ENCODE data around the gene GZMA.
A peak's percentile ranks its signal among the peaks of the same experiment; 100 is the strongest.
"Not testable (repeated sequence)": the region's sequence is repeated elsewhere in the genome, so short reads cannot be mapped to it uniquely, and the experiment has no call there.

Gene GZMA

DNA sequence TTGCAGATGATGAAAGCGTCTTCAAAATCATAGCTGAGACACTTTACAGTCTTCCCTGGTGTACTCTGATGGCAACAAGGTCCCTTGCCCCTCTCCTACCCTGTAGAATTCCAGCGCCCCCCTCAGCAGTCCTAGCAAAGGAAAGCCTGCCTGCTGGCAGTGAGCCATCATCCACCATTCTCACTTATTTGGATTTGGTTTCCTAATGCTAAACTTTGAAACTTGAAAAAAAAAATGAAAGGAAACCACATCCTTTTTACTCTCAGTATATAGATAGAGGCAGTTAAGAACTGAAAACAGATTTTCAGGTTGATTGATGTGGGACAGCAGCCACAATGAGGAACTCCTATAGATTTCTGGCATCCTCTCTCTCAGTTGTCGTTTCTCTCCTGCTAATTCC is at the start of gene GZMA:
Gene GZMA (plus strand): TSS at position 299 of the 400 bp plus-strand sequence. CDS start 37 bp downstream, at position 336.
- peak; percentile 39 for DNase-seq

DNA sequence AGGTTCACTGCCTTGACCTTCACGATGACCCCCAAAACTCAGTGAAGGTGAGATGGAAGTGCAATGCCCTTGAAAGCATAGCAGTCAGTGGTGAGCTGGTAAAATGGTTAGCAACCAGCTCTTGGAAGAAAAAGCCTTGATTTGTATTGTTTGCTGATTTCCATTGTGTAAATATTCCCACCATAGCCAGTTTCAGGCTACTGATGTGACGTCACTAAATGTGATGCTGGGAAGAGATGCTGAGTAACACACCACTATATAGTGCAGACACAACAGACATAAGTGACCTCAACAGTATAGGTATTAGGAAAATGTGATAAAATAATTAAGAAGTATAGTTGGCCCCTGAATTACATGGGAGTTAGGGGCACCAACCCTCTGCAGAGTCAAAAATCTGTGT is 47.3 kb upstream of the GZMA start:
- DNase-seq: no peak

DNA sequence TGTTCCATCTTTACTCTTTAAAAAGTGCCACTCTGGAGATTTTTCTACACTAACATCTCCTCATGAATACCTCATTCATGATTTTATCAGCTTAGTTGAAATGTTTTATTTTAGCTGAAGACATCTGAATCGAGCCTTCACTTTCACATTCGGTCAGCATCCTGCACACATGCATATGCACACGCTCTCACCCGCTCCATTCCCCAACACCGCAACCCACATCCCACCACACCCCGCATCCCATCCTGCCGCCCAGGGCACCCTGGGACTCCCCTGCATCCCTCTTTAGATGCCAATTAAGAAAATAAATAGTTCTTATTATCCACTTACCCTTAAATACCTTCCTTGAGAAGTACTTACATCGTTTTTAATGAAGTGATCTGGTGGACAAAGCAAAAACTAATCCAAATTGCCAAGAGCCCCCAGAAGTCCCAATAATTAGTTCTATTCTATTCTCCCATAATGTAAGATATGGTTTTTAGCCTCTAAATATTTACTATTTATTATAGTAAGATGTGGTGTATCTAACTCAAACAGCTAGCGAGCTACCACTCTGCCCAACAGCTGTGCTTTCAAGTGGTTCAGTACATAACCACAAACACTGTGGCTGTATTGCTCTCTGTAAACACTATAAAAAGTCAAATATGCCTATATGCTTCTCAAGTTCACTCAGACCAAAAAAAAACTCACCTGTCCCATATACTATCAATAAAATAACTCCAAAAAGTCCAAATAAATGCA is 40.2 kb upstream of the GZMA start:
- DNase-seq: peak; percentile 75

DNA sequence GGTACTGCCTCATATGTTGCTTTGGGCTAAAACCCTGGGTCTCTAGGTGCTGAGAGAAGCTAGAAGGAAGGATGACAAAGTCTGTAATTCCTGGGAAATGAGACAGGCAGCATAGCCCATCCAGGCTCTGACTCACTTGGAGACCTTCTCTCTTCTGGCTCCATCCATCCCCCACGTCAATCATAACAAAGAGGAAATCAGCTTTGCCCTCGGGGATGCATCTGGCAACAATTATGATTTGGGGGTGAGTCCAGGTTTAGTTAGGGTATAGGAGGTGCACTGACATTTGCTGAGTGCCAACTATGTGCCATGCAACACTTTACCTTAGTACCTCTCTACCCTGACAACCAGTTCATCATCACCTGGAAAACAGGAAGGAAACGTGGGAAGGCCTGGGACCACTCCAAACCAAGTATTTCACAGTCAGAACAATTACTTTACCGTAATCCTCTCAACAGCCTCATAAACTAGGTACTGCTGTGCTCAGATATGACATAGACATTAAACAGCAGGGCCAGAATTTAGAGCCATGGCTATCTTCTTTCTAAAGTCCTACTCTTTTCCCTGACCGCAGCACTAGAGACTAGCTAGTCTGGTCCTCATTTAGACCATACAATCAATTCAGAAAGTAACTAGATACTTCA is 39.1 kb upstream of the GZMA start:
- DNase-seq: no peak

DNA sequence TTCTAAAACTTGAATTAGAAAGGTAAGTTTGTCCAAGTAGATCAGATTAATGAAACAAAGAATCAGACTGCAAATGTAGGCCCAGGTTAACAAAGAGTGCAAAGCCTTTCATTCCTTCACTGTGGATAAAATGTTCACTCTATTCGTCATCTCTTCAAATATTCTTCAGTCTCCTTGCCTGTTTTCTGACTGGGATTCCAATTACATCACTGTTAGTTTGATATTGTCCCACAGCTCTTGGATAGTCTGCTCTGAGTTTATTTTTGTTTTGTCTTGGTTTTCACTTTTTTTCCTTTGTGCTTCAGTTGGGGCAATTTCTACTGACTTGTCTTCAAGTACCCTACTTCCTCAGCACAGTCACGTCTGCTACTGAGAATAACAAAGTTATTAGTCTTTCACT is 38.5 kb upstream of the GZMA start:
- no peak for DNase-seq

DNA sequence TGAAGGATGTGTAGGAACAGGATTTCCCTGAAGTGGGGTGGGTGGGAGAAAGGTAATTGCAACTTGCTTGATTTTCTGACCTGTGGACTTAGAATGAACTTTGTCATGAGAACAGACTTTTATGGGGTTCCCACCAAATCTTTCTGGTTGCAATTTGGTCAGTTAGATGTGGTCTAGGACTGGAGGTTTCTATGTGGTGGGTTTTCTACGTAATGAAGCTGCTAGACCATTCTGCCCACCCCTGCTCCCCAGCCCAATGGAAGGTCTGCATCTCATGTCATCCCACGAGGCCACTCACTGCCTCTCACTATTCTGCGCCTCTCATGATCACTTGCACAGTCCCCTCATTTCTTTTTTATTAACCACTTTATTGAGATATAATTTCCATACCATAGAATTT is 37.9 kb upstream of the GZMA start:
- no peak for DNase-seq

DNA sequence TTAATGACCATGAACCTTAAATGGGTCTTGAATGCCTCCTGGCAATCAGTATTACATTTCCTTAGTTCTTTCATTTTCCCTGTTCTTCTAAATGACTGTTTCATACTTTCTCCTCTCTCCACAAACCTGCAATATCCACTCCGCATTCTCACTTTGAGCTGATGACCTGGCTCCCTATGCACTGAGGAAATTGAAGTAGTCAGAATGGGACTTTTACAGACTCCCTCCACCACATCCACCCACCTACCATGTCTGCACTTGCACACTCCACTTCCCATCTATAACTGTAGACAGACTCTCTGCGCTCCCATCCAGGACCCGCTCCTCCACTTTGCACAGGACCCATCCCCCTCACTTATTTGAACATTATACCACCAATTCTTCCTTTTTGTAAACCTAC is 36.2 kb upstream of the GZMA start:
- no peak for DNase-seq

DNA sequence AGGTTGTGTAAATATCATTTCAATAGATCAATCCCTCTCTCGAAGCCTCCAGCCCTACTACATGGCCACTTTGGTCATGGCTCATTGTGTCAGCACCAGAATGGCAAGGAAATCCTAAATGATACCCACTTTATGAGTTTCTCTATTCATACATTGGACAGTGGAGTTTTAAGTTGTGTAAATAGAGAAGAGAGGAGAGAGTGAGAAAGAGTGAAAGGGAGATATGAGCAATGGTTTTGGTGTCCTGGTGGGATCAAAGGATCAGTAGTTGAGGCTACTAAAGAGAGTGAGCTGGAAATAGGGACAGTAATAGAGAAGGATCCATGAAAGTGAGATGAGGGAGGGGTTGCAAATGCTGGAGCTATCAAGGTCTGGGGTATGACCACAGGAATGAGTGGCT is 31.5 kb upstream of the GZMA start:
- no peak for DNase-seq

DNA sequence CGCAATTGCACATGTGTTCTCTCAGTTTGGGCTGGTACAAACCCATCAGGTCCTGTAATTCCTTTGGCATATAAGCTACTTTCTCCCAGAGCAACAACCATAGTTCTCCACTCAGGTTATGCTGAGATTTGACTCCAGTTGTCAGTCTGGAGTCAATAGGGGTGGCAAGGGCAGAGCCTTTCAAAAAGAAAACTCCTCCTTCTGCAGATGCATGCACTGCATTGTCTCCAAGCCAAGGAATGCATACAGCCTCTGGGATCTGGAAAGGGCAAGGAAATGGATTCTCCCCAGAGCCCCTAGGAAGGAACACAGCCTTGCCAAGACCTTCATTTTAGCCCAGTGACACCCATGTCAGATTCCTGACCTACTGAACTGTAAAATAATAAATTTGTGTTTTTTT is 31.0 kb upstream of the GZMA start:
- DNase-seq: no peak

DNA sequence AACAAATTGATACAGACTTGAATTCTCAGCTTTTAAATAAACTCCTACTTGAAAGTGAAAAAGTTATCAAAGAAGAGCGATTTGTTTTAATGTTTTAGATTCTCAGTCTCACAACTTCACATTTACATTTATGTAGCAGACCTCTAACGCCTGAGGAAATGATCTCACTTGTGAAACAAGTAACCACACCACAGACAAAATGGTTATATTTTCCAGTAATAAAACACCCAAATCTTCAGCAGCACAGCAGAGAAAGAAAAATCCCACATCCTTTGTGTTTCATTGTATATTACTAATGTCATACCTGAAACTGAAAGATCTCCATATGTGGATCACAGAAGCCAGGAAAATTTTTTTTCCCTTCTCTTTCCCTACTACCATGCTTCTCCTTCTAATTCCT is 29.8 kb upstream of the GZMA start:
- no peak for DNase-seq

DNA sequence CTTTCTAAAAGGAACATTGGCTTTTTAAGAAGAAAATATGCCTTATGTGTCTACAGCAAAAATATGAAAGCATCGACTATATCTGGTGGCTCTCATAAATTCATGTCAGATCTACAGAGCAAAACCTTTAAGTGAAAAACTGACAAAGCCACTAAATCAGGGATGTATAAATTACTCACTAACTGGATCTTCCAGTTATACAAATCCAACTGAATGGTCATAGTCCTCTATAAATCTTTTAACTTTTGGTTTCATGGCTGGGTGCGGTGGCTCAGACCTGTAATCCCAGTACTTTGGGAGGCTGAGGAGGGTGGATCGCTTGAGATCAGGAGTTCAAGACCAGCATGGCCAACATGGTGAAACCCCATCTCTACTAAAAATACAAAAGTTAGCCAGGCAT is 29.2 kb upstream of the GZMA start:
- no peak for DNase-seq

DNA sequence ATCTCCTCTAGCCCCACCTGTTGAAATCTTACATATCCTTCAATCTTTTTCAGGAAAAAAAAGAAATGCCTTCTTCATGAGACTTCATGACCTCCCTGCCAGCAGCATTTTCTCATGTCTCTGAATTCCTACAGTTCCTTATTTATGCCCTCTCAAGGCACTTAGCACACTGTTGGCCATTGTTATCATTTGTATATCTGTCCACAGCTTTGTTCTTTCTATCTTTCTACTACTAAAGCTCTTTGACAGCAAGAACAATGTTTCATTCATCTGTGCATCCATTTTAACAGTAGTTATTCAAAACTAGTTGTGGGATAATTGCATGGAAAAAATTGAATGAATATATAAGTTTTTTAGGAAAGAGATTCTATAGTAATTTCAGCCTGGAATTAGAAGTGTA is 20.9 kb upstream of the GZMA start:
- no peak for DNase-seq

DNA sequence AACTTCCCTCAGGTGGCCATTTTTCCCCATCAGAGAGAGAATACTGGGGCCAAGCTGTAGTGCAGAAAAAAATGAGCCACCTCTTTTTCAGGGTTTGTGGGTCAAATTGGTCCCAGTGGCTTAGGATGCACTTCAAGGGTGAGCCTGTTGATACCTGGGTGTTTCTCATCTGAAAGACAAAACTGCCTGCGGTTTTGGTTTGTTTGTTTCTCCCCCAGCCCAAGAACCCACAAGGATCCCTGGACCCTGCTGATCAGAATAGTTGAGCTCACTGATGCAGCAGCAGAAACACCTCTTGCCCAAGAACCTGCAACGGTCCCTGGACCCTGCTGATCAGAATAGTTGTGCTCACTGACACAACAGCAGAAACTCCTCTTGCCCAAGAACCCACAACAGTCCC is 13.1 kb upstream of the GZMA start:
- DNase-seq: not testable (repeated sequence)

DNA sequence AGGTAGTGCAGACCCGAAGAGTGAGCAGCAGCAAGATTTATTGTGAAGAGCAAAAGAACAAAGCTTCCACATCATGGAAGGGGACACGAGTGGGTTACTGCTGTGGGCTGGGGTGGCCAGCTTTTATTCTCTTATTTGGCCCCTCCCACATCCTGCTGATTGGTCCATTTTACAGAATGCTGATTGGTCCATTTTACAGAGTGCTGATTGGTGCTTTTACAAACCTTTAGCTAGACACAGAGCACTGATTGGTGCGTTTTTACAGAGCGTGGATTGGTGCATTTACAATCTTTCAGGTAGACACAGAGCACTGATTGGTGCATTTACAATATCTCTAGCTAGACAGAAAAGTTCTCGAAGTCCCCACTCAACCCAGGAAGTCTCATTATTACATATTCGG is 11.4 kb upstream of the GZMA start:
- DNase-seq: not testable (repeated sequence)

DNA sequence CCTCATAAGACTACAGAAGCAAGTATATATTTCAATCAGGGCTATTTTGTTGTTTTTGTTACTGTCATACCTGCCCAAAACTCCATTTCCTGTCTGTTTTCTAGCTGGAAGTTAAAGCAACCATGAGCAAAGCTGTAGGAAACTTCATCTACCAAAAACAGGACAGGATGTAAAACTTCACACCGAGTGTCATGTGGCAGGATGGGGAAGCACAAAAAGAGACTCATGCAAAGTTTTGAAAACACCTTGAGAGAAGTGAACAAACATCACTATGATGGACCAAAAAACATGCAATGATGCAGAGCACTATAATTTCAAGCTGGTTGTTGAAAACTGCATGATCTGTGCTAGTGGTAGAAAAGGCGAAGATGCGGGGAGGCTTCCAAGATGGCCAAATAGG is 6.3 kb upstream of the GZMA start:
- no peak for DNase-seq

DNA sequence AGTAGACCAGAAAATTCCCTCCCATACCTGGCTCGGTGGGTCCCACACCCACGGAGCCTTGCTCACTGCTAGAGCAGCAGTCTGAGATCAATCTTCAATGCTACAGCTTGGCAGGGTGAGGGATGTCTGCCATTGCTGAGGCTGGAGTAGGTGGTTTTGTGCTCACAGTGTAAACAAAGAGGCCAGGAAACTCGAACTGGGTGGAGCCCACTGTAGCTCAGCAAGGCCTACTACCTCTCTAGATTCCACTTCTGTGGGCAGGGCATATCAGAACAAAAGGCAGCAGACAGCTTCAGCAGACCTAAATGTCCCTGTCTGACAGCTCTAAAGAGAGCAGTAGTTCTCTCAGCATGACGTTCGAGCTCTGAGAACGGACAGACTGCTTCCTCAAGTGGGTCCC is 5.6 kb upstream of the GZMA start:
- DNase-seq: peak; percentile 37

DNA sequence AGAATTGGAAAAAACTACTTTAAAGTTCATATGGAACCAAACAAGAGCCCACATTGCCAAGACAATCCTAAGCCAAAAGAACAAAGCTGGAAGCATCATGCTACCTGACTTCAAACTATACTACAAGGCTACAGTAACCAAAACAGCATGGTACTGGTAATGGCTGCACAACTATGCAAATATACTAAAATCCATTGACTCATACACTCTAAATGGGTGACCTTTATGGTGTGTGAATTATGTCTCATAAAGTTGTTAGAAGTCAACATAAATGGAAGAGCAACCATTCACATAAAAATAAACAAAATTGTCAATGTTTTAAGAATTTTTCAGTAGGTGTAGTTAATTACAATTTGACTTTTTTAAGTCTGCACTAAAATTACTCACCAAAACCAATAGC is 1.3 kb upstream of the GZMA start:
- DNase-seq: not testable (repeated sequence)

DNA sequence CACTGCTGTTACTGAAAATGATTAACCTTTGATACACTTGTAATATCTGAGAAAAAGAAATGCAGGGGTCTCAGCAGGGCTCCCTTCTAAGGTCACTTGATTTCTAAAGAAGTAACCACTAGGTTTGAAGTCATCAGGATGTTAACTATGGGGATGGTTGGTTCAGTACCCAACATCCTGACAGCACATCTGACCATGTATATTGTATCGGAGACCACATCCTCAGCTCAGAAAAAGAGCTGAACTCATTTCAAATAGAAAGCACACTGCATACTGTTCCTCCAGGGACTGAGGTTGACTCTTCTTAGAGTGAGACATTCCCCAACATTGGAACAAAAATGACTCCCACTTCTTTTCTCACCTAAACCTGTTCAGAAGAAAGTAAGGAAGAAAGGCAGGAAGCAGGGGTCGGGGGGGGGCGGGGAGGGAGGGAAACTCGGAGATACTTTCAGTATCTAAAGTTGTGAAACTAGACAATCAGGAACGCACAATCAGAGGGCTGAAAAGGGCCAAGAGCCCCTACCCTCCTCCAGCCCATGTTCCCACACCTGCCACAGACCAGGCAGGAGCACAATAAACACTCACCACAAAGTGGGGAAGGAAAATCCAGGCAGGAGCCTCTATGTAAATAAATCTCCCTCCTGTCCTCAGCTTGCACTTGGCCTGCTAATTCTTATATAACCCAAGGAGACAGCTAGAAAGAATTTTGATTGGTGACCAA is 730 bp upstream of the GZMA start:
- no peak for DNase-seq

DNA sequence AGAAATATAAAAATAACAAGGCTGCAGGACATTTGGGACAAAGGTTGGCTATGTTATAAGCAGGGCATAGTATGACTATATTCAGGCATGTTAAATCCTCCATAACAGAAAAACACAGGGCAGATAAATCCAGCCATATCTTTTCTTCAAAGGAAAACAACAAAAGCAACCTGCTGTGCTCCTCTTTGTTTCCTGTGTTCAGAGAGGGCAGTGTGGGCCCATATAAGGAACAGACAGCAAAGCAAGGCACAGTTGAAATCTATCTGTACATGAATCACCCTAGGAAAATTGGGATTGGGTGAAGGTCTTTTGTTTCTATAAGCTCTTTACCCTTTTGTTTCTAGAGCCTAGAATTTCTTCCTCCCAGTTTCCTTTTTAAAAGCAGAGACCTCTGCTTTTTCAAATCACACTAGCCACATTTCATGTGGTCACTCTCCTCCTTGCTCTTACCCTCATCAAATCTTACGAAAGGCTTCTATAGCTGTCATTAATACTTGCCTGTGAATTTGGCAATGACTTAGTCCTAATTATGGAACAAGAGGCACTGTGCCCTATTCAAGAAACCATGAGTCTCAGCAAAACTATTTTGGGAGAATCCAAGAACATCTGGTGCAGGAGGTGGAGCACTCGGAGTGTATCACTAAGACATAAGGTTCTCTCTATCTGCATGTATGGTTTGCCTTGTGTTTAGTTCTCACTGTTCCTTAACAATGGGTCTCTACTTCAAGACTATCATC is 1.8 kb downstream of the GZMA start:
- no peak for DNase-seq

DNA sequence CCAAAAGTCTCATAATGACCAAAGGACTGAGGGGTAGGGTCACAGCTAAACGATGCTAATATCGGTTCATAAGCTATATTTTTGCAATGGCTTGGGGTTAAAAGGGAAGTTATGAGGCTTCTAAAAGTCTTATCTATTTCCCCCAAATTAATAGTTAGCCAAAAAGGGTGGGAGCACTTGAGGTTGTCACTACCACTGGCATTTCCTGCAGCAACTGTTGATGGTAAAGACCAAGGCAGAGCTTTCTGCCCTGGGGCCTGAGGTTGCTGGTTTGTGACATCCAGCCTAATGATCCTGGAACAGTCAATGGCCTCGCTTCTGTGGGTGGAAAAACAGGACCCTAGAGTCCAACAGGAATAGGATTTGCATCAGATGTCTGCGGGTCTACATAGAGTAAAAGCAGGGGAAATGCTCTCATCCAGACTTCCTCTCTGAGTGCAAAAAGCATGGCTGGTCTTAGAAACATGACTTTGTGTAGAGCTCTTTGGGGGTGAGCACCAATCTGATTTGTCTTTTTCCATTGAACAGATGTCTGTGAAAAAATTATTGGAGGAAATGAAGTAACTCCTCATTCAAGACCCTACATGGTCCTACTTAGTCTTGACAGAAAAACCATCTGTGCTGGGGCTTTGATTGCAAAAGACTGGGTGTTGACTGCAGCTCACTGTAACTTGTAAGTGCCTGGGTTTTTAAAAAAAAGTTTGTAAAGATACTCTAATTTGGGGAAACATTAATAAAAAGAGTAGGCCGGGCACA is 2.7 kb downstream of the GZMA start:
- DNase-seq: no peak

DNA sequence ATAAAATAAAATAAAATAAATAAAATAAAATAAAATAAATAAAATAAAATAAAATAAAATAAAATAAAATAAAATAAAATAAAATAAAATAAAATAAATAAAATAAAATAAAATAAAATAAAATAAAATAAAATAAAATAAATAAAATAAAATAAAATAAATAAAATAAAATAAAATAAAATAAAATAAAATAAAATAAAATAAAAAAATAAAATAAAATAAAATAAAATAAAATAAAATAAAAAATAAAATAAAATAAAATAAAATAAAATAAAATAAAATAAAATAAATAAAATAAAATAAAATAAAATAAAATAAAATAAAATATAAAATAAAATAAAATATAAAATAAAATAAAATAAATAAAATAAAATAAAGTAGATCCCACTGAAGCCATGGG is 3.5 kb downstream of the GZMA start:
- not testable (repeated sequence) for DNase-seq

DNA sequence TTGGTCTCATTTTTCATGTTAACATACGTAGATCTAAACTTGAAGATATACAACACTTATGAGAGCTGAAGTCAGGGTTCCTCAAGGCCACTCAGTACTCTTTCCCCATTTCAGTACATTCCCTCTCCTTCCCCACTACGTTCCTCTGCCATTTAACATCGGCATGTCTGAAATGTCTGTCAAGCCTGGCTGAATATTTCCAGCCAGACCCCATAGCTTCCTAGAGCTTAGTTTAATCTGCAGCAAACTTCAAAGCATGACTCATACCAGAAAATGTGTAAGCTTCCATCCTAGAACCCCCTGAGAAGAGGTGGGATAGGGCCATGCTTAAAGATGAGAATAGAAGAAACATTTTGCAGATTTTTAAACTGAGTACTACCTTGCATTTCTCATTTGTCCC is 6.2 kb downstream of the GZMA start:
- no peak for DNase-seq

DNA sequence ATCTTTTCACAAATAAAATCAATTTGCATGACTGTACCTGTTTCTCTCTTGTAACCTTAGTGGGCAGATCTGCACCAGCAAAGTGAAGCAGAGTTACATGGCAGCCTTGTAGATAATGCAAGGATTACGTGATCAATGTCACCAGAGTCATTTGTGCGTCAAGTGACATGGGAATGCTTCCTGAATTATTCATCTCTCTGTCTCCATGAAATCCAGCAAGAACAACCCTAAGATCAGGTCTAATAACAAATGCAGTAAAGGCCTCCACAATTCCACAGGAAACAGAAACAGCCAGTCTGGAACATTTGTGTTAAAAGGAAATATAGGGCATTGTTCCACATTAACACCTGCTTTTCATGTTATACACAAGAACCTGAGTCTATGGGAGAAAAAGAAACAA is 7.8 kb downstream of the GZMA start:
- no peak for DNase-seq

Data from stimulated activated CD8-positive, alpha-beta memory T cell treated with anti-CD3 and anti-CD28 coated beads, Interleukin-4, amount 100 ng/mL, for 48 hours (primary cell).